ENCODE results near the gene STOML1. TPM values are rescaled to one million over a fixed set of nuclear protein-coding genes. Genes with fewer than 3 reads are reported as not detected.

The STOML1 gene
- total and polyA plus RNA-seq, 3 donors from 2014 or later, result 18.2 to 25.6 (median 20.1) TPM

GRCh38 chr15:73952913-73953750 is 39.0 kb downstream of the STOML1 start:
- TF ChIP-seq CTCF (IDR thresholded peaks at IDR 0.05) (no peak), POLR2A (IDR thresholded peaks at IDR 0.05) (no peak)
- Histone ChIP-seq H3K4me3 (no peak overlapping the region), H3K9me3 (no peaks in the 10 kb centered on the region), H3K4me1 (peaks cover 20% of the 10 kb centered on the region), H3K36me3 (ENCODE audit: low read depth, missing control alignments) (no peaks in the 10 kb centered on the region), H3K27ac (peak overlapping the region in 1 of 2 donors; percentile 96), H3K27me3 (no peaks in the 10 kb centered on the region)
- intact Hi-C loops (cut with DNase I; ENCODE audit: low total_unique reads), result no loop called here
- no peak for DNase-seq
- WGBS, 2 donors, result 89 to 91% methylated on average over 3 to 10 of the region's 10 CpGs

DNA sequence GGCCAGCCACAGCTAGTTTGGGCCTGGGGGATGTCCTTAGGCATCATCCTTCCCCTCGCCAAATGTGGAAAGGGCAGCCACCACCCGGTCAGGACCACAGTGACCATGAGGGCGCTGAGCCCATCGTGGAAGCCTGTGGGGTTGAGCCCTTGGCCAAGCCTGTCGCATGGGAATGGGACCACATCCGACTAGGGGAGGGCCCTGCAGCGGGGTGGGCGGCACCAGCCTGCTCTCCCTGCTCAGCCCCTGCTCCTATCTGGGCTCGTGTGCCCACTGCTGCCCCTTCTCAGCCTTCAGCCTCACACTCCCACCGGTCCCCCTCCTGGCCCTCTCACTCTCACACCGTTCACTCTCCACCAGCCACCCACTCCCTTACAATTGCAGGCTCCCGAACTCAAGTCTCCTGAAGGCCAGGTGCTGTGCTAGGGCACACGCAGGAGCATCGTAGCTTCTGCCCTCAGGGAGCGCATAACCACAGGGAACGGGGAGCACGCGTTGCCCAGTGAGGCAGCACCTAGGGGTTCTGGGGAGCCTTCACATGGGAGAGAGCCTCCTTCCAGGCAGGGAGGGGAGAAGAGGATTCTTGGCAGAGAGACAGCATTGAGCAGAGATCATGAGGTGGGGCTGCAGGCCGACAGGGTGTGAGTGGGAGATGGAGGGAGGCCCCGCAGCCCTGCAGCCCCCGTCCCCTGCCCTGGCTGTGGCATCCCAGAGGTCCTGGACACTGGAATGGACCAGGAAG is 39.8 kb downstream of the STOML1 start:
- WGBS, 2 donors, result 92% methylated on average over 11 to 21 of the region's 21 CpGs
- H3K36me3 ChIP-seq (ENCODE audit: low read depth, missing control alignments), result no peaks in the 10 kb centered on the region
- no peaks in the 10 kb centered on the region for H3K27me3 ChIP-seq
- H3K9me3 ChIP-seq, result no peaks in the 10 kb centered on the region
- peak overlapping the region; percentile 85 to 96 for H3K27ac ChIP-seq
- peaks cover 20% of the 10 kb centered on the region for H3K4me1 ChIP-seq
- TF ChIP-seq POLR2A (IDR thresholded peaks at IDR 0.05) (no peak), CTCF (IDR thresholded peaks at IDR 0.05) (no peak)
- DNase-seq, result no peak
- no peak overlapping the region for H3K4me3 ChIP-seq
- intact Hi-C loops (cut with DNase I; ENCODE audit: low total_unique reads), result no loop called here

DNA sequence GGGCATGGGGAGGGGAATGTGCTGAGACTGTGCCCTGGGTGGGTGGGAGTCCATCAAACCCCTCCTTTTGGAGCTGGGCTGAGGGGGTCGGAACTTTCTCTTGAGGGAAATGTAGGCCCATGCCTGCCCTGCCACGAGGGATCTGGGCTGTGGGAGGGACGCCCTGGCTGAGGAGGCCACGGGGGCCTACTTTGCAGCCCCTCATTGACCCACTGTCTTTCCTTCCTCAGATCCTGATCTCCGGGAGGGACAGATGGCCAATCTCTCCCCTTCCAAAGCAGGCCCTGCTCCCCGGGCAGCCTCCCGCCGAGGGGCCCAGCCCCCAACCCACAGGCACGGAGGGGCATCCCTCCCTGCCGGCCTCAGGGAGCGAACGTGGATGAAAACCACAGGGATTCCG is 40.5 kb downstream of the STOML1 start:
- peaks cover 20% of the 10 kb centered on the region for H3K4me1 ChIP-seq
- 49 to 55% methylated on average over 9 to 13 of the region's 13 CpGs for WGBS, 2 donors
- no peaks in the 10 kb centered on the region for H3K9me3 ChIP-seq
- H3K27me3 ChIP-seq, result no peaks in the 10 kb centered on the region
- peak overlapping the region; percentile 85 to 96 for H3K27ac ChIP-seq
- H3K4me3 ChIP-seq, result no peak overlapping the region
- intact Hi-C loops (cut with DNase I; ENCODE audit: low total_unique reads), result no loop called here
- no peaks in the 10 kb centered on the region for H3K36me3 ChIP-seq (ENCODE audit: low read depth, missing control alignments)
- no peak for DNase-seq
- TF ChIP-seq POLR2A (IDR thresholded peaks at IDR 0.05) (no peak), CTCF (IDR thresholded peaks at IDR 0.05) (no peak)

DNA sequence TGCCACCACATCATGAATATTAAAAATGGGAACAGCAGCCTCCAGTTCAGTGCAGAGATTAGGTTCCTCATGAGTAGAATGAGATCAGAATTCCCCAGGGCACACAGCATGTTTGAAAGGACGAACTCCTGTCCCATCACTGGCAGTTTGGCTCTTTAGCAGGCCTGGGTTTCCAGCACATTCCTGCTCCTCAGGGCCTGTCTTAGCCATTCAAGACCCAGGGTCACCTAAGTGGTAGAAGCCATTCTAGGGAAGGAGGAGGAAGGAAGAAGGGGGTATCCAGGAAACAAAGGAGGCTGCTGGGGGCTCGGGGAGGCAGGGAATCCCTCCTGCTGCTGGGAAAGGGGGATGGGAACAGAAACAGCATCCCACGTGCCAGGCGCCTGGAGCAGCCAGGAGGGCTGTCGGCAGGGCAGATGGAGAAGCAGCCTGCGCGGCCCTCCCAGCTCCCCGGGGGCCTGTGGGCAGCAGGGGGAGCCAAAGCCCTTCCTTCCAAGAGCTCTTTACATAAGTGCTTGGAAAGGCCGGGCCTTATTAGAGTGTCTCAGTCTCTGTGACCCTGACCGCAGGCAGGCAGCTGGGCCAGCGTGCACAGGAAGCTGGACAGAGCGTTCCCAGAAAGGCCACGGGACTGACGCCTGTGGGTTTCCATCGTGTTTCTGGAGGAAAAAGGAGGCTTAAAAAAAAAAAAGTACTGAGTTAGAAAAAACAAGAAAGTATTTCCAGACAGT is 41.1 kb downstream of the STOML1 start:
- peak; percentile 96 for DNase-seq
- Histone ChIP-seq H3K27me3 (no peaks in the 10 kb centered on the region), H3K4me1 (peaks cover 20% of the 10 kb centered on the region), H3K4me3 (no peak overlapping the region), H3K27ac (peak overlapping the region; percentile 85 to 96), H3K9me3 (no peaks in the 10 kb centered on the region), H3K36me3 (ENCODE audit: low read depth, missing control alignments) (no peaks in the 10 kb centered on the region)
- WGBS, 2 donors, result 20 to 27% methylated on average over 12 to 15 of the region's 15 CpGs
- intact Hi-C loops (cut with DNase I; ENCODE audit: low total_unique reads), result no loop called here
- TF ChIP-seq POLR2A (IDR thresholded peaks at IDR 0.05), result no peak
- peak; percentile 68 to 76 (median 71) for TF ChIP-seq CTCF (IDR thresholded peaks at IDR 0.05)
